ENCODE data around the gene TIMM22.
"Not testable (repeated sequence)": the region's sequence is repeated elsewhere in the genome, so short reads cannot be mapped to it uniquely, and the experiment has no call there.

Gene TIMM22

GRCh38 chr17:973053-973452, 23.9 kb upstream of the TIMM22 start:
- FAIRE-seq, result no peak

GRCh38 chr17:974778-975177, 22.2 kb upstream of the TIMM22 start:
- FAIRE-seq, result not testable (repeated sequence)

- FAIRE-seq, result no peak
These were observed 21.5 kb upstream of the TIMM22 start for GRCh38 chr17:975371-975915.

- no peak for FAIRE-seq
These were observed 20.6 kb upstream of the TIMM22 start for GRCh38 chr17:976312-976711.

GRCh38 chr17:977166-977565, 19.8 kb upstream of the TIMM22 start:
- no peak for FAIRE-seq

- FAIRE-seq, result no peak
These were observed 18.5 kb upstream of the TIMM22 start for GRCh38 chr17:978103-979093.

GRCh38 chr17:979212-979538, 17.8 kb upstream of the TIMM22 start:
- no peak for FAIRE-seq

GRCh38 chr17:979539-980405, 17.2 kb upstream of the TIMM22 start, which contains the start of gene NXN:
Gene NXN, minus strand, starts transcription at chr17:979776.
- FAIRE-seq, result no peak

- peak; percentile 95 for FAIRE-seq
These were observed 16.3 kb upstream of the TIMM22 start for GRCh38 chr17:980406-981291.

- no peak for FAIRE-seq
These were observed 15.7 kb upstream of the TIMM22 start for GRCh38 chr17:981292-981658.

- FAIRE-seq, result no peak
These were observed 13.0 kb upstream of the TIMM22 start for GRCh38 chr17:983921-984320.

GRCh38 chr17:986322-986929, 10.5 kb upstream of the TIMM22 start:
- no peak for FAIRE-seq

GRCh38 chr17:987931-988330, 9.0 kb upstream of the TIMM22 start:
- no peak for FAIRE-seq

GRCh38 chr17:988561-988960, 8.4 kb upstream of the TIMM22 start:
- no peak for FAIRE-seq

GRCh38 chr17:992933-993332, 4.0 kb upstream of the TIMM22 start:
- FAIRE-seq, result no peak

GRCh38 chr17:995324-995723, 1.6 kb upstream of the TIMM22 start:
- FAIRE-seq, result not testable (repeated sequence)

- no peak for FAIRE-seq
These were observed 1.2 kb downstream of the TIMM22 start for GRCh38 chr17:998111-998510.

- FAIRE-seq, result no peak
These were observed 3.9 kb downstream of the TIMM22 start for GRCh38 chr17:1000597-1001461.

GRCh38 chr17:1001640-1002411, 4.9 kb downstream of the TIMM22 start:
- no peak for FAIRE-seq

- no peak for FAIRE-seq
These were observed 5.5 kb downstream of the TIMM22 start for GRCh38 chr17:1002412-1002753.
